ENCODE data around the gene FREY1.
A peak's percentile ranks its signal among the peaks of the same experiment; 100 is the strongest.

Gene FREY1

GRCh38 chr11:45894555-45895247 lies 12.4 kb downstream of the FREY1 start:
- no peak for DNase-seq (ENCODE audit: low read depth)

DNA sequence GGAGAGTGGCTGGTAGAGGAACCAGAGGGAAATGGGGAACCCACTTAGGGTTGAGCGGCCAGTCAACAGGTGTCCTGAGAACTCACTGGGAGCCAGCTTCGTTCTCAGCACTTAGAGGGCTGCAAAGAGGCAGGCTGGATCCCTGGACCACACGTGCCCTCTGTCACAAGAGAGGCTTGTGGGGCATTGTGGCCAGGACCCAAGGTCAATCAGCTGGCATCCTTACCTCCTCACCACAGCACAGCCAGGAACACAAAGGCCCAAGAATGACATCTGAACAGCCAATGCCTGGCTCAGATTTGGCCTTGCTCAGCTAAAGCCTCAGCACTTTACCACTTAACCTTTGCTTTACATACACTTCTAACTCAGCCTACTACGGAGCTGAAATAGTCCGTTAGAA lies 14.2 kb downstream of the FREY1 start:
- DNase-seq (ENCODE audit: low read depth), result no peak

- DNase-seq (ENCODE audit: low read depth), result no peak
Measured at GRCh38 chr11:45890886-45891550, 16.1 kb downstream of the FREY1 start.

DNA sequence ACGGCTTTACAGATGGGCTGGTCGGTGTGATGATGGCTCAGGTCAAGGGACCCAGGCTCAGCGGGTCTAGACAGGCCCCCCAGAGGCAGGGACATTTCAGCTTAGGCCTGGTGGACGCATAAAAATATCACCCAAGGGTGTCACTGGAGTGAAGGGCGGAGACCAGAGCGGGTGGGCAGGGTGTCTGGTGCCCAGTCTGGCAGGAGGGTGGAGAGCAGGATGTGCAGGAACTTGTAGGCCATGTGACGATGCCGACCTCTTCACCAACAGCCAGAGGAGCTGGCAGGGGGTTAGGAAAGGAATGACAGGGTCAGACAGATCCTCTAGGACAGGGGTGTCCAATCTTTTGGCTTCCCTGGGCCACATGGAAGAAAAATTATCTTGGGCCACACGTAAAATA lies 17.1 kb downstream of the FREY1 start:
- DNase-seq (ENCODE audit: low read depth), result no peak

GRCh38 chr11:45889555-45889954 lies 17.5 kb downstream of the FREY1 start:
- no peak for DNase-seq (ENCODE audit: low read depth)

- no peak for DNase-seq (ENCODE audit: low read depth)
Measured at GRCh38 chr11:45887587-45887986, 19.5 kb downstream of the FREY1 start.

DNA sequence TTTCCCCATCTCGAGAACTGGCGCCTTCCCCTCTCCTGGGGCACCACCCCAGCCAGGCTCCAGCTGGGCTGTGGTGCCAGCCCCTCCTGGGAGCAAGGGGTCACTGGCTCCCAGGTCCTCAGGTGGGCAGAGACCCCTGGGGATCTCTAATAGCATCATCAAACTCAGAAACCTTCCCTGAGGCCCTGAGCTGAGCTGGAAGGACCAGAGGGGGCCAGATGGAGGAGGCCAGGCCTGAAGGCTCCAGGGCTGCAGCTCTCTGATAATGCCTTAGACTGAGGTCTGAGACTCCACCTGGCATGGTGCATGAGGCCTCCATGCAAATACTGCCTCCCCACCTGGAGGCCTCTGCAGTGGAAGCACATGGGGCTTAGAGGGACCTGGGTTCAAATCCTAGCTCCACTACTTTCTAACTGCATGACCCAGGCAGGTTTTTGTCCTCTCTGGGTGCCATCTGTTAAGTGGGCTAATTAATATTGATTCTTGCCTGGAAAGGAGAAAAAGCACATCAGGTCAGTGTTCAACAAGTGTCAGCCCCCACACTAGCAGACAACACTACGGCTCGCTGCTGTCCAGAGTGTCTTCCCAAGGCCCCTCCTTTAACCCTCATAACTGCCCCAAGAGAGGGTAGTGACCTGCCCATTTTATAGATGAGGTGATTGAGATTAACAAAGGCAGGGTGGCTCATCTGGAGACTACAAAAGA lies 20.1 kb downstream of the FREY1 start:
- DNase-seq (ENCODE audit: low read depth), result no peak

DNA sequence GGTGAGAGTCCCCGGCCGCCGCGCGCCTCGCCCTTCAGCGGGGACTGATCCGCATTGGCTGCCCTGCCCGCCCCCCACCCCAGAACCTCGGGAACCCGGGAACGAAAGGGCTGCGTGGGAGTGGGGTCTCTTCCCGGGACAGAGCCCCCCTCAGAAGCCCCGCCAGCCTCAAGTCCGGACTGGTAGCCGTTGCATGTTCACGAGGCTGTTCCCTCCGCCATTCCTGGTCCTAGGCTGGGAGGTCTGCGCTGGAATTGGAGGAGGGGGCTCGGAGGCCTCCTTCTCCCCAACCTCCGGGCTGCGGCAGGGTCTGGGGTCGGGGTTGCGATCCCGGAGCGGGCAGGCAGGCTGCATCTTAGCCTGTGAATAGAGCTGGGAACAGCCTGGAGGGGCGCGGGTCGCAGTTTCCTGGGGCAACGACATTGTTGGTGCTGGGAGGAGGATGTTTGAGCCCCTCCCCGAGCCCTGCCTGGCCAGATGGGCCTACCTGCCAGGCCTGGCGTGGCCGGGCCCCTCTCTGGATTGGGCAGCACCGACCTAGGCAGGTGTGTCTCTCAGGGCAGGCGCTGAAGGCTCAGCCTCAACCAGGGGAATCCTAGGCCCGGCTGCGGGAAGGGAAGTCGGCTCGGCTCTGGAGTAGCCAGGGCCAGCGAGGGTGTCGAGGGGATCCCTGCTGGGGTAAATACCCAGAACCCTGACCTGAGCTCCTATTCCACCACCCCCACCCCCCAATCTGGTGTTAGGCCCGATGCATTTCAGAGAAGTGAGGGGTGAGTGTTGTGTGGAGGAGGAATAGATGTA lies 20.9 kb downstream of the FREY1 start:
- DNase-seq (ENCODE audit: low read depth), result no peak

DNA sequence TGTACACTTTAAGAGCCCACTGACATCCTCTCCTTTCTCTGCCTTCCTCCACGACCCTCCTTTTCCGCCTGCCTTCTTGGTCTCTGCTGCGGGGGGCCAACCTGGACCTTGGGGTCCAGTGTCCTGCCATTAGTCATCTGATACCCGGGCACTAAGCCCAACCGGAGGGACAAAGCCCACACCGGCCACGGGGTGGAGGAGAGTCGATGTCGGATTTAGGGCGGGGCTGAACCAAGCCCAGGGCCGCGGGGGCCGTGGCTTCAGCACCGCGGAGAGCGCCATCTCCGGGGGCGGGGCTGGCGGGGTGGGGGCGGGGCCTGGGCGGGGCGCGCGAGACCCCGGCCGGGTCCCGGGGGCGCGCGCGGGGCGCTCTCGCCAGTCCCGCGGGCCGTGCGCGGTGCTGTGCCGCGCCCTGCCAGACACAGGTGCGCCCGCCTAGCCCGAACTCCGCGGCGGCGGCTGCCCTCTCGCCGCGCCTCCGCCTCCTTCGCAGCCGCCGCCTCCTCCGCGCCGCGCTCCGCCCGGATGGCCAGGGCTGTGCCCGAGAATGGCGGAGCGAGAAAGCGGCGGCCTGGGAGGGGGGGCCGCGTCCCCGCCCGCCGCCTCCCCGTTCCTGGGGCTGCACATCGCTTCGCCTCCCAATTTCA lies 21.7 kb downstream of the FREY1 start, which contains the start of gene MAPK8IP1:
Gene MAPK8IP1 (plus strand): TSS at position 378 of the 647 bp plus-strand sequence. CDS start 170 bp downstream, at position 548.
- peak; percentile 43 for DNase-seq (ENCODE audit: low read depth)

DNA sequence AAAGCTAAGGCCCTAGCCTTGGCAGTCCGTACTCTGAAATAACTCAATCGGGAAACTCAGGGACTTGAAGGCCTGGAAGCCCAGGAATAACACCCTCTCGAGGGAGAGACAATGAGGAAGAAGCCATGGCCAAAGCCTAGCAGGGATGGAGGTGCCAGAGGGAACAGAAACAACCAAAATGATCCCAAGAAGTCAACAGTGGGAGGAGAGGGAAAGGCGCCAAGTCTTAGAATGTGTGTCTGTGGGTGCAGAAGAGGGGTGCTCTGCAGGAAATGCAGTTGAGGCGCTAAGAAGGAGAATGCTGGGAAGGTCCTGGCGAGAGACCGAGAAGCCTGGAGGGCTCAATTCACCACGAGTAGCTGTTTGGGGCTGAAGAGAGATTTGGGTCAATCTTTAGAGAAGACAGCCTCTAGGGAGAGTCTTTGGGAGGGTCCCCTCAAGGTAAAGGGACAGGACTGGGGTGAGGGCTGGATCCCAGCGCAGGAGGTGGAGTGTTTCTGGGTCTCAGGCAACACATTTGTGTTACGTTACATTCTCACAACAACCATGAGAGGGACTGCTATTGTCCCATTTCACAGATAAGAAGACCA lies 22.4 kb downstream of the FREY1 start:
- no peak for DNase-seq (ENCODE audit: low read depth)

DNA sequence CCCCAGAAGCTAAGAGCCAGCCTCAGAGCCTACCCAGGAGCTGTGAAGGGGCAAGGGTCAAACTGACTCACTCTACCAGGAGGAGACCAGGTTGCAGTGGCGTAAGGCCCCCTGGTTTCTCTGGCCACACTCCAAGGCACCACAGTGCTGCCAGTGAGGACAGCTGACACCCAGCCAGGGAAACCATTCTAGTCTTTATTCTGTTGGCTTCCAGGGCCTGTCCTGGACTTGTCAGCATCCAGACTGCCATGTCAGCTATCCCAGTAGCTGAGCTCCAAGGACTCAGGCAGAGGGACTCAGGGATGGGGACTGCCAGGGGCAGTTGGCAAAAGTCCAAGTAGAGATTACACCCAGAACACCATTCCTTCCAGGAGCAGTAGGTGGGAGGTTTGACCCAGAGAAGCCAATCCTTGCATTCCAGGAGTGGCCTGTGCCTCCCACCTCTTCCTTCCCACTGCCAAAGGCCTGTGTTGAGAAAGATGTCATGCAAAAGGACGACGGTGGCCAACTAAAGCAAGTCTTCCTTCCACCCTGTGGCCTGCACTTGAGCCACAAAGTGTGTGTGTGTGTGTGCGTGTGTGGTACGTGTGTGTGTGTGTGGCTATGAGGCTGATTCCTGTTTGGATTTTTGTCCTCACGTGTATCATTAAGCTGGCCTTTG lies 25.2 kb downstream of the FREY1 start:
- DNase-seq (ENCODE audit: low read depth), result no peak

- DNase-seq (ENCODE audit: low read depth), result no peak
Measured at GRCh38 chr11:45880772-45881570, 26.1 kb downstream of the FREY1 start.

DNA sequence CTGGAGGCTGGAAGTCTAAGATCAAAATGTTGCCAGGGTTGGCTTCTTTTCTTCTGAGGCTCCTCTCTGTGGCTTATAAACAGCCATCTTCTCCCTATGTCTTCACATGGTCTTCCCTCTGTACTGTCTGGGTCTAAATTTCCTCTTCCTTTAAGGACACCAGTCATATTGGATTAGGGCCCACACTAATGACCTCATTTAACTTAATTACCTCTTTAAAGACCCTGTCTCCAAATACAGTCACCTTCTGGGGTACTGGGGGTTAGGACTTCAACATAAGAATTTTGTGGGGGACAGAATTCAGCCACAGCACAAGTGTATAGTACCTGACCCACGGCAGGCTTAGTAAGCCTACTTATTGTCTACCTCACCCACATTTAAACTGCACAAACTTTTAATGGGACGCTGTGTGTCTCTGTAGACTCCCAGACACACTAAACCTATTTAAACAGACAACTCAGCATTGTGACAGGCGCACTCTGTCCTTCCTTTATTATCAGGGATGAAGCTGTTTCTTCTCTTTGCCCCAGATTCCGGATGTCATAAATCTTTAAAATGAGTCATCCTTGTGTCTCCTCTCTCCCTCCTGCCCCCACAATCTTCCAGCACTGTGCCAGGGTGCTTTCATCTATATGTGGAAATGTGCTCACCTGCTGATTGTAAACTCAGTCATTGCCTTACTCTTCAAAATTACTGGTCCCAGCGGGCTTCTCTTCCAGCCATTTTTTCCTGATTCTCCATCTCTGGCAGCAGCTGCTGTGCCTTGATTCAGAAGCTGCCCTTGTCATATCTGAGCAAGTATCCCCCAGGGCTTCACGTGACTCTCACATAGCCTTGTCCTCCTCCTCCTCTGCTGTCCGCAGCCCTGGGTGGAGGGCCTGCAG lies 27.0 kb downstream of the FREY1 start:
- no peak for DNase-seq (ENCODE audit: low read depth)

DNA sequence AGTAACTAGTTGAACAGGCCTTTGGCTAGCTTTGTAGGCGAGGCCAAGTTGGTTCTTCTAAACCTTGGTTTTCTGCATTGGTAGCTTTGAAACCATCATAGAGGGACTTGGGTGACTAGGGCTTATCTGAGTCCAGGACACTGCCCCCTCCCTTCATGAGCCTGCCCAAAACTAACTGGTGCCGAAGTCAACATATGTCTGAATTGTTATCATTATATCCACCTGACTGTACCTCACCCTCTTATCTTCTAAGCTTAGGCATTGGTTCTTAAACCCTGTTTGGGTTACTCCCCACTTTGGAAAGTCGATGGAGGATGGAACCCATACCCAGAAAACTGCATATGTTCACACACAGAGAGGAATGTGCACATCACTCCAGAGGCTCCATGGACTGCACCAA lies 29.2 kb downstream of the FREY1 start:
- DNase-seq (ENCODE audit: low read depth), result no peak

- DNase-seq (ENCODE audit: low read depth), result no peak
Measured at GRCh38 chr11:45877221-45877620, 29.9 kb downstream of the FREY1 start.

DNA sequence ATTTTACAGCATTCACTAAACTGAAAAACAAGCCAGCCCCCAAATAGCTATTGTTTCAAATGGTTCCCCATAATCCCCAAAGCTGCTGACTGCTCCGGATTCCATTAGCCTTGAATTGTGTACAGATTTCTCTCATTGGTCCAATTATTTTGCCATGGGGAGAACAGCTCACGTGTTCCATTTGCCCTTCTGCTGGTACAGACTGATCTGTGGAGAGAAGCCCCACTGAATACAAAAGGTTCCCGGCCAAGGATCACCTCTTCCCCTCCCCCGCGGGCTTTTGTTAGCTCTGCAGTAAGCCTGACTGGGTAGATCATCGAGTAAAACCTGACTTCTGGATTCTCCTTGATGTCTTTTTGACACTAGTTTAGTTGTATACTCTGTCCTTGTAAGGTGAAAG lies 30.7 kb downstream of the FREY1 start:
- no peak for DNase-seq (ENCODE audit: low read depth)

DNA sequence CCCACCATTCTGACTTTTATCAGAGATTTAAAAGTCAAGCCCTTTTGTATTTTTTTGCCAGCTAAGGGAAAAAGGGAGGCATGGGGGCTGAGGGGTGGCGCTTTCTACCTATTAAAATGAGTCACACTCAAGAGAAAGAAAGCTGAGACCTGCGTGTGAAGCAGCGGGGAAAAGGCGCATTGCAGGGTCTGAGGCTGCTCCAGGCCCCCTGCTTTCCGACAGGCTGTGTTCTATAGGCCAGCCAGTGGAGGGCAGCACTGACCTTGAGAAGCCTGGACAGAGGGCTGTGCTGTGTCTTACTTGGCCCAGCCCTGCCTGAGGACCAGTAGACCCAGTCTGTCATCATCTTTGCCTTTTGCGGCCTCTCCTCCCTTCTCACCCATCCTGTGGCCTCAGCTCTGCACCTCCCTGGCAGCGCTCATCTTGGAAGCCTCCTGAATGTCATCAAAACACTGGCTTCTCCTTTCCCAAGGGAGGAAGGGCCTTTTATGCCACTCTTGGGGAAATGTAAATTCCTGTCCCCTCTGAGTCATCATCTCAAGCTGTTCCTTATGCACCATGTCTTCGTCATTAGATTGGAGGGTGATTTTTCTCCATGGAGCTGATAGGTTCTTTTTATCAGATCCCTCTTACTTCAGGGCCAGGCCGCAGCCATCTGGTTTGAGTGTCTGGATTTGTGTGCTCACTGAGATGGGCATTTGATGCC lies 34.3 kb downstream of the FREY1 start:
- peak; percentile 25 for DNase-seq (ENCODE audit: low read depth)

GRCh38 chr11:45871638-45872037 lies 35.4 kb downstream of the FREY1 start:
- no peak for DNase-seq (ENCODE audit: low read depth)
